ENCODE measurements around the gene CROCC2.

DNA sequence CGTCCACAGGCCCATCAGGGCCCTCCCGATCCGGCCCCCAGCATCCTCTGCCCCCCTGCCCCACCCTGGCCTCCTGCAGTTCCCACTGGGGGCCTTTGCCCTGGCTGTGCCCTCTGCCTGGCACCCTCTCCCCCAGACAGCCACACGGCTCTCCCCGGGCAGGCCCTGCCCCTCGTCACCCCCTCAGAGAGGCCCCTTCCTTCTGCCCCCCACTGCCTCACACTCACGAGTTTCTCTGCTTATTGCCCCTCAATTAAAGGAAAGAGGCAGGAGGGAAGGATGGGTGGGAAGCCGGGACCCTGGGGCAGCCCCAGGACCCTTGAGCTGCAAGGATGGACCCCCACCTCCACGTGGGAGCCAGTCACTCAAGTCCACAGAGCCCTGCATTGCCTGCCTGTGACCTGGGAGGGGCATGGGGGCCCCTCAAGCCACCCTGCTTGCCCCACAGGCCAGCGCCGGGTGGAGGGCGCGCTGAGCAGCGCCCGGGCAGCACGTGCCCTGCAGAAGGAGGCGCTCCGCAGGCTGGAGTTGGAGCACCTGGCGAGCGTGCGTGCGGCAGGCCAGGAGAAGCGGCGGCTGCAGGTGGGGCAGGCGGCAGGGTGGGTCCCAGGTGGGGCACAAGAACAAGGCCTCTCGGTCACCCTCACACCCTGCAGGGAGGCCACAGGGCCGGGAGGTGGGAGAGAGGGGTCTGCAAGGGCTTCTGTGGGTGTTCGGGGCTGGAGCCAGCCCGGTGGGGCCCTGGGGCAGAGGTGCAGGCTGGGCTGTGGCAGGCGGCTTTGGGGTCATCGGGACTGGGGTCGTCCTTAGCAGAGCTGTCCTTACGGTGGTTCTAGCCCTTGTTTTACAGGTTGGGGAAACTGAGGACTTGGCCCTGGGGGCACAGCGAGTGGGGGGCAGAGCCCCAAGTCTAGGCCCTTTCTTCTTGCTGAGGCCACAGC lies 61.8 kb downstream of the CROCC2 start:
- TF ChIP-seq, protein P1, sequence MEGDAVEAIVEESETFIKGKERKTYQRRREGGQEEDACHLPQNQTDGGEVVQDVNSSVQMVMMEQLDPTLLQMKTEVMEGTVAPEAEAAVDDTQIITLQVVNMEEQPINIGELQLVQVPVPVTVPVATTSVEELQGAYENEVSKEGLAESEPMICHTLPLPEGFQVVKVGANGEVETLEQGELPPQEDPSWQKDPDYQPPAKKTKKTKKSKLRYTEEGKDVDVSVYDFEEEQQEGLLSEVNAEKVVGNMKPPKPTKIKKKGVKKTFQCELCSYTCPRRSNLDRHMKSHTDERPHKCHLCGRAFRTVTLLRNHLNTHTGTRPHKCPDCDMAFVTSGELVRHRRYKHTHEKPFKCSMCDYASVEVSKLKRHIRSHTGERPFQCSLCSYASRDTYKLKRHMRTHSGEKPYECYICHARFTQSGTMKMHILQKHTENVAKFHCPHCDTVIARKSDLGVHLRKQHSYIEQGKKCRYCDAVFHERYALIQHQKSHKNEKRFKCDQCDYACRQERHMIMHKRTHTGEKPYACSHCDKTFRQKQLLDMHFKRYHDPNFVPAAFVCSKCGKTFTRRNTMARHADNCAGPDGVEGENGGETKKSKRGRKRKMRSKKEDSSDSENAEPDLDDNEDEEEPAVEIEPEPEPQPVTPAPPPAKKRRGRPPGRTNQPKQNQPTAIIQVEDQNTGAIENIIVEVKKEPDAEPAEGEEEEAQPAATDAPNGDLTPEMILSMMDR (IDR thresholded peaks at IDR 0.05), result no peak
- TF ChIP-seq POLR2A (IDR thresholded peaks at IDR 0.05), result no peak

All from Peyer's patch (tissue), 4 donors.